ENCODE measurements around the gene PPT2. TPM values are rescaled to one million over a fixed set of nuclear protein-coding genes. Genes with fewer than 3 reads are reported as not detected.
"Not testable (repeated sequence)": the region's sequence is repeated elsewhere in the genome, so short reads cannot be mapped to it uniquely, and the experiment has no call there.

PPT2 gene
- polyA plus RNA-seq, 1 donor from 2014 or later: 330 TPM

DNA sequence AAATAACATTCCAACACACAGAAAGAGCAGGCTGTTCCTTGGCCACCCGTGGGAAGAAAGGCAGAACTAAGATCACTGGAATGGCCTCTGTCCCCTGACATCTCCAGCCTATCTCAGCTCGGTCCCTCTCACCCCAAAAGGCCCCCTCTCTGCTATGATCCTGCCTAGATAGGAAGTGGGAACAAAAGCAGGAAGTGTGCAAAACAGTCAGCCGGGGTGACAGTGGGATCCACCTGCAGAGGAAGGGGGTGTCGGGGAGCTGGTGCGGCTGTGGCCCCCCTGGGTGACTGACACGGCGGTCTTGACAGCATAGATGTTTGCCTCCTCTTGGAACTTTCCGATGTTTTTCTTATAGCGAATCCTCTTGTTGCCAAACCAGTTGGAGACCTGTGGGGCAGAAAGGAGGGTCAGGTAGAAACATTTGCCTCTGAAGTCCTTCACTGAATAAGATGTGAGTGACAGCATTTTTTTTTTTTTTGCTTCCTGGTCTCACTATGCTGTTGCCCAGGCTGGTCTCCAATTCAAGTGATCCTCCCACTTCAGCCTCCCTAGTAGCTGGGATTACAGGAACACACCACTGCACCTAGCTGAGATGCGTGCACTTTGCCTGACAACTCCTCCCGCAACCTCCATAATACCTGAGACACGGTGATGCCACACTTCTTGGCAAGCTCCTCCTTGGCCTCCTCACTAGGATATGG, 33.2 kb downstream of the PPT2 start:
- H3K9me2 ChIP-seq (ENCODE audit: insufficient read depth, low read length): no peaks in the 10 kb centered on the region
- H3K36me3 ChIP-seq (ENCODE audit: insufficient read depth, low read length): no peaks in the 10 kb centered on the region
- no peak overlapping the region for H3K4me3 ChIP-seq (ENCODE audit: low read length)
- H3K79me2 ChIP-seq (replicated peaks; ENCODE audit: insufficient read depth, low read length): peaks cover 17% of the 10 kb centered on the region
- TF ChIP-seq SMC3 (conservative IDR thresholded peaks at IDR 0.05; ENCODE audit: poor library complexity) (no peak), EP300 (conservative IDR thresholded peaks at IDR 0.05; ENCODE audit: poor library complexity, severe bottlenecking) (no peak), EZH2 (IDR thresholded peaks at IDR 0.05; ENCODE audit: borderline replicate concordance, insufficient read depth, low read length, poor library complexity, severe bottlenecking) (no peak), MXI1 (conservative IDR thresholded peaks at IDR 0.05; ENCODE audit: poor library complexity, severe bottlenecking) (no peak), POLR2AphosphoS5 (IDR thresholded peaks at IDR 0.05) (no peak), TAF1 (IDR thresholded peaks at IDR 0.05; ENCODE audit: low read depth) (no peak), RAD21 (conservative IDR thresholded peaks at IDR 0.05) (no peak)
- TF ChIP-seq, protein P1, sequence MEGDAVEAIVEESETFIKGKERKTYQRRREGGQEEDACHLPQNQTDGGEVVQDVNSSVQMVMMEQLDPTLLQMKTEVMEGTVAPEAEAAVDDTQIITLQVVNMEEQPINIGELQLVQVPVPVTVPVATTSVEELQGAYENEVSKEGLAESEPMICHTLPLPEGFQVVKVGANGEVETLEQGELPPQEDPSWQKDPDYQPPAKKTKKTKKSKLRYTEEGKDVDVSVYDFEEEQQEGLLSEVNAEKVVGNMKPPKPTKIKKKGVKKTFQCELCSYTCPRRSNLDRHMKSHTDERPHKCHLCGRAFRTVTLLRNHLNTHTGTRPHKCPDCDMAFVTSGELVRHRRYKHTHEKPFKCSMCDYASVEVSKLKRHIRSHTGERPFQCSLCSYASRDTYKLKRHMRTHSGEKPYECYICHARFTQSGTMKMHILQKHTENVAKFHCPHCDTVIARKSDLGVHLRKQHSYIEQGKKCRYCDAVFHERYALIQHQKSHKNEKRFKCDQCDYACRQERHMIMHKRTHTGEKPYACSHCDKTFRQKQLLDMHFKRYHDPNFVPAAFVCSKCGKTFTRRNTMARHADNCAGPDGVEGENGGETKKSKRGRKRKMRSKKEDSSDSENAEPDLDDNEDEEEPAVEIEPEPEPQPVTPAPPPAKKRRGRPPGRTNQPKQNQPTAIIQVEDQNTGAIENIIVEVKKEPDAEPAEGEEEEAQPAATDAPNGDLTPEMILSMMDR (IDR thresholded peaks at IDR 0.05; ENCODE audit: poor library complexity, severe bottlenecking): no peak
- TF ChIP-seq, protein P2, sequence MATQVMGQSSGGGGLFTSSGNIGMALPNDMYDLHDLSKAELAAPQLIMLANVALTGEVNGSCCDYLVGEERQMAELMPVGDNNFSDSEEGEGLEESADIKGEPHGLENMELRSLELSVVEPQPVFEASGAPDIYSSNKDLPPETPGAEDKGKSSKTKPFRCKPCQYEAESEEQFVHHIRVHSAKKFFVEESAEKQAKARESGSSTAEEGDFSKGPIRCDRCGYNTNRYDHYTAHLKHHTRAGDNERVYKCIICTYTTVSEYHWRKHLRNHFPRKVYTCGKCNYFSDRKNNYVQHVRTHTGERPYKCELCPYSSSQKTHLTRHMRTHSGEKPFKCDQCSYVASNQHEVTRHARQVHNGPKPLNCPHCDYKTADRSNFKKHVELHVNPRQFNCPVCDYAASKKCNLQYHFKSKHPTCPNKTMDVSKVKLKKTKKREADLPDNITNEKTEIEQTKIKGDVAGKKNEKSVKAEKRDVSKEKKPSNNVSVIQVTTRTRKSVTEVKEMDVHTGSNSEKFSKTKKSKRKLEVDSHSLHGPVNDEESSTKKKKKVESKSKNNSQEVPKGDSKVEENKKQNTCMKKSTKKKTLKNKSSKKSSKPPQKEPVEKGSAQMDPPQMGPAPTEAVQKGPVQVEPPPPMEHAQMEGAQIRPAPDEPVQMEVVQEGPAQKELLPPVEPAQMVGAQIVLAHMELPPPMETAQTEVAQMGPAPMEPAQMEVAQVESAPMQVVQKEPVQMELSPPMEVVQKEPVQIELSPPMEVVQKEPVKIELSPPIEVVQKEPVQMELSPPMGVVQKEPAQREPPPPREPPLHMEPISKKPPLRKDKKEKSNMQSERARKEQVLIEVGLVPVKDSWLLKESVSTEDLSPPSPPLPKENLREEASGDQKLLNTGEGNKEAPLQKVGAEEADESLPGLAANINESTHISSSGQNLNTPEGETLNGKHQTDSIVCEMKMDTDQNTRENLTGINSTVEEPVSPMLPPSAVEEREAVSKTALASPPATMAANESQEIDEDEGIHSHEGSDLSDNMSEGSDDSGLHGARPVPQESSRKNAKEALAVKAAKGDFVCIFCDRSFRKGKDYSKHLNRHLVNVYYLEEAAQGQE (IDR thresholded peaks at IDR 0.05; ENCODE audit: borderline replicate concordance): no peak
- no peak overlapping the region for H3K9ac ChIP-seq (ENCODE audit: low read length)
- H4K20me1 ChIP-seq (ENCODE audit: insufficient read depth): no peaks in the 10 kb centered on the region
- H3K4me2 ChIP-seq (ENCODE audit: low read length): no peak overlapping the region
- no peaks in the 10 kb centered on the region for H3K27me3 ChIP-seq (ENCODE audit: insufficient read depth, low read depth, low read length)
- H2AFZ ChIP-seq (ENCODE audit: low read depth, low read length): no peak overlapping the region
- H3F3A ChIP-seq (ENCODE audit: insufficient read depth, low read length, poor library complexity, severe bottlenecking): no peaks in the 10 kb centered on the region
- H3K9me3 ChIP-seq (ENCODE audit: low read length): no peaks in the 10 kb centered on the region
- H3K27ac ChIP-seq (ENCODE audit: low read length): no peak overlapping the region

DNA sequence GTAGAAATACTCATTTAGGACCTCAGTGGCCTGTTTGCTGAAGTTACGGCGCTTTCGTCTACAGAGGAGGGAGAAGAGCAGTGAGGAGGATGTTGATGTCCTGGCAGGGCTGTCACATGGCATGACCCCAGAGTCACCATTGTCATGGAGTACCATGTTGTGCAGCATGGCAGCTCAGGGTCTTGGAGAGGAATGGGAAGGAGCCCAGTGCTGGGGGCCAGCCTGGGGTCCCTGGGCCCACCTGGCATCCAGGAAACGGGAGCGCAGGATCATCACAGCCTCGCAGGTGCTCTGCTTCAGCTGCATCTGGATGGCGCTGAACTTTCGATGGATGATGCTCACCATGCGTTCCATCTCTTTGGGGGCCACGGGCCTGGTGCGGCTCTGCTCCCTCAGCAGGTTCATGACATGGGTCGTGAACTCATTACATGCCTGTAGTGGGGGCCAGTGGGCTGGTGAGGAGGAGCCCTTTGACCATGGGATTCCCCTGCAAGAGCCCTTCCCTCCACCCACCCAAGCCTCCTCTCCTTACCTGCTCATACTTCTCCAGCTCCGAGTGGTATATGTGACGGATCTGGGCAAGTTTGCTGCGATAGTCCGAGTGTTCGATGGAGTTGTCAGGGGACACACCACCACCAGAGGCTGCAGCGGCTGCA, 33.9 kb downstream of the PPT2 start:
- H3K9me2 ChIP-seq (ENCODE audit: insufficient read depth, low read length); H3F3A ChIP-seq (ENCODE audit: insufficient read depth, low read length, poor library complexity, severe bottlenecking); H3K4me2 ChIP-seq (ENCODE audit: low read length); H3K36me3 ChIP-seq (ENCODE audit: insufficient read depth, low read length); H2AFZ ChIP-seq (ENCODE audit: low read depth, low read length); H3K27ac ChIP-seq (ENCODE audit: low read length); H3K9ac ChIP-seq (ENCODE audit: low read length); H3K27me3 ChIP-seq (ENCODE audit: insufficient read depth, low read depth, low read length); H3K9me3 ChIP-seq (ENCODE audit: low read length); H4K20me1 ChIP-seq (ENCODE audit: insufficient read depth): not testable (repeated sequence)
- Histone ChIP-seq H3K79me2 (replicated peaks; ENCODE audit: insufficient read depth, low read length) (peaks cover 17% of the 10 kb centered on the region), H3K4me3 (ENCODE audit: low read length) (peak overlapping the region; percentile 75)

Measured in neural cell (in vitro differentiated cells).